NB4 (cell line): ENCODE measurements around the gene OSMR.

Experiments
- CTCF ChIP-seq: IDR thresholded peaks from one replicate; pipeline ENCODE4 v1.5.1; 2012; ENCODE audit warnings: low read depth, low read length
- MAX ChIP-seq: IDR thresholded peaks from 2 replicates; pipeline ENCODE4 v1.6.1; 2011; ENCODE audit warnings: low read depth, low read length
- MYC ChIP-seq: IDR thresholded peaks from 2 replicates; pipeline ENCODE4 v1.6.1; 2011; ENCODE audit warnings: low read depth, low read length
- POLR2A ChIP-seq: IDR thresholded peaks from 2 replicates; pipeline ENCODE4 v1.6.1; 2011; ENCODE audit warnings: mild to moderate bottlenecking; ENCODE audit not compliant: insufficient read length; ENCODE audit errors: extremely low read depth

- TF ChIP-seq CTCF (no peak), POLR2A (no peak), MAX (no peak), MYC (no peak)
Observed at GRCh38 chr5:38797838-38798237, 48.0 kb upstream of the OSMR start.
